GM12878 (cell line): ENCODE results near the gene NEU4. TPM values are rescaled to one million over a fixed set of nuclear protein-coding genes. Genes with fewer than 3 reads are reported as not detected.

ENCODE experiments used
- CBFB ChIP-seq: IDR thresholded peaks from 2 replicates; pipeline ENCODE4 v1.6.1; 2016; ENCODE audit warnings: antibody characterized with exemption, low read depth
- CEBPB ChIP-seq, 2 experiments: fragments of 150-350 bp in 1 of 2; IDR thresholded peaks; 2 replicates each; pipeline ENCODE4 v1.6.1; 2012 to 2014; ENCODE audit warnings: low read depth in 2 of 2, low read length in 2 of 2, borderline replicate concordance in 1 of 2, inconsistent platforms in 1 of 2
- CHD1 ChIP-seq: IDR thresholded peaks from 2 replicates; pipeline ENCODE4 v1.6.1; 2012; ENCODE audit warnings: low read depth, low read length, improper control_type of control experiment
- CHD2 ChIP-seq: IDR thresholded peaks from 2 replicates; pipeline ENCODE4 v1.6.1; 2011; ENCODE audit warnings: low read depth, low read length, improper control_type of control experiment, borderline replicate concordance
- EED ChIP-seq: sonication (generic); IDR thresholded peaks from 2 replicates; pipeline ENCODE4 v1.6.1; 2016; ENCODE audit warnings: antibody characterized with exemption, low read depth
- ESRRA ChIP-seq: IDR thresholded peaks from 2 replicates; pipeline ENCODE4 v1.6.1; 2012; ENCODE audit warnings: mild to moderate bottlenecking, low read length, improper control_type of control experiment
- GABPA ChIP-seq: IDR thresholded peaks from 2 replicates; pipeline ENCODE4 v1.6.1; 2014; ENCODE audit warnings: antibody characterized with exemption, low read depth, mild to moderate bottlenecking, inconsistent platforms
- JUNB ChIP-seq: IDR thresholded peaks from 2 replicates; pipeline ENCODE4 v1.6.1; 2016; ENCODE audit warnings: antibody characterized with exemption, mild to moderate bottlenecking
- JUND ChIP-seq: IDR thresholded peaks from 2 replicates; pipeline ENCODE4 v1.6.1; 2012; ENCODE audit warnings: low read depth, mild to moderate bottlenecking, low read length, improper control_type of control experiment, moderate library complexity
- KDM1A ChIP-seq: fragments of 200-600 bp; sonication (generic); IDR thresholded peaks from 2 replicates; pipeline ENCODE4 v1.6.1; 2016; ENCODE audit warnings: borderline replicate concordance
- MEF2B ChIP-seq: fragments of 450-650 bp; IDR thresholded peaks from 2 replicates; pipeline ENCODE4 v1.6.1; 2018; ENCODE audit warnings: mild to moderate bottlenecking, moderate library complexity; ENCODE audit not compliant: partially characterized antibody, poor library complexity, severe bottlenecking
- NFYA ChIP-seq: IDR thresholded peaks from 2 replicates; pipeline ENCODE4 v1.6.1; 2011; ENCODE audit warnings: low read depth, mild to moderate bottlenecking, low read length, improper control_type of control experiment, borderline replicate concordance
- NR2C1 ChIP-seq: fragments of 450-650 bp; IDR thresholded peaks from 2 replicates; pipeline ENCODE4 v1.6.1; 2017; ENCODE audit warnings: antibody characterized with exemption, mild to moderate bottlenecking, moderate library complexity
- POLR2A ChIP-seq: IDR thresholded peaks from 2 replicates; pipeline ENCODE4 v1.6.1; 2011; ENCODE audit warnings: low read depth, mild to moderate bottlenecking, low read length
- RB1 ChIP-seq: fragments of 450-650 bp; formaldehyde crosslinking; IDR thresholded peaks from 2 replicates; pipeline ENCODE4 v1.6.1; 2017; ENCODE audit warnings: mild to moderate bottlenecking, borderline replicate concordance
- SIX5 ChIP-seq: IDR thresholded peaks from 2 replicates; pipeline ENCODE4 v1.6.1; 2011; ENCODE audit warnings: mild to moderate bottlenecking, low read depth, low read length, moderate library complexity; ENCODE audit not compliant: severe bottlenecking
- SMAD1 ChIP-seq: fragments of 450-650 bp; IDR thresholded peaks from 2 replicates; pipeline ENCODE4 v1.6.1; 2018; ENCODE audit warnings: mild to moderate bottlenecking, low read depth; ENCODE audit not compliant: partially characterized antibody
- SP1 ChIP-seq: IDR thresholded peaks from one replicate; pipeline ENCODE4 v1.6.1; 2011; ENCODE audit warnings: low read depth, low read length
- SRF ChIP-seq, 2 experiments: IDR thresholded peaks; 2 replicates each; pipeline ENCODE4 v1.6.1; 2011; ENCODE audit warnings: low read depth in 2 of 2, low read length in 2 of 2, mild to moderate bottlenecking in 1 of 2, moderate library complexity in 1 of 2
- TCF12 ChIP-seq: IDR thresholded peaks from 2 replicates; pipeline ENCODE4 v1.6.1; 2011; ENCODE audit warnings: low read depth, mild to moderate bottlenecking, low read length
- ZBED1 ChIP-seq: IDR thresholded peaks from 2 replicates; pipeline ENCODE4 v1.6.1; 2016; ENCODE audit warnings: borderline replicate concordance
- ZNF207 ChIP-seq: fragments of 450-650 bp; IDR thresholded peaks from 2 replicates; pipeline ENCODE4 v1.6.1; 2014; ENCODE audit warnings: antibody characterized with exemption, mild to moderate bottlenecking, borderline replicate concordance
- ZNF24 ChIP-seq: fragments of 450-650 bp; IDR thresholded peaks from 2 replicates; pipeline ENCODE4 v1.6.1; 2017; ENCODE audit warnings: antibody characterized with exemption, mild to moderate bottlenecking
- ZNF274 ChIP-seq: IDR thresholded peaks from one replicate; pipeline ENCODE4 v1.8.0; 2011; ENCODE audit not compliant: insufficient read length, insufficient read depth
- ZNF622 ChIP-seq: fragments of 450-650 bp; IDR thresholded peaks from 2 replicates; pipeline ENCODE4 v1.6.1; 2017; ENCODE audit warnings: mild to moderate bottlenecking, inconsistent platforms
- polyA plus RNA-seq, 11 experiments: library from polyadenylated mRNA; depleted of rRNA in 4 of 11; unstranded in 6 of 11; stranded (reverse) in 5 of 11; fragments of >200 nt; fragmentation: Nextera tagmentation in 4 of 11; fragmentation: Illumina TruSeq in 1 of 11; extraction: Ambion mirVana in 4 of 11; extraction: Trizol in 1 of 11; gene quantifications; 1 replicate in 1 of 11; 2 replicates in 10 of 11; pipeline versions ENCODE4 v1.2.1 to v1.2.3, GENCODE V29; 2011 to 2016; ENCODE audit warnings: inconsistent platforms in 2 of 11, missing spikeins in 2 of 11, low read depth in 1 of 11
- total RNA-seq, 4 experiments: library from RNA; depleted of rRNA in 3 of 4; stranded (reverse); fragments of >200 nt in 3 of 4; fragmentation: Illumina TruSeq in 1 of 4; extraction: Trizol in 1 of 4; gene quantifications; 2 replicates each; pipeline versions ENCODE4 v1.2.1 to v1.2.3, GENCODE V29; 2013 to 2021
- TF ChIP-seq, protein P1 (sequence below): fragments of 150-350 bp; IDR thresholded peaks from 2 replicates; pipeline ENCODE4 v1.6.1; 2014; ENCODE audit warnings: mild to moderate bottlenecking, low read depth, low read length
- TF ChIP-seq, protein P2 (sequence below): IDR thresholded peaks from 2 replicates; pipeline ENCODE4 v1.6.1; 2011; ENCODE audit warnings: borderline replicate concordance, low read depth, mild to moderate bottlenecking, moderate library complexity, low read length; ENCODE audit not compliant: insufficient read depth, poor library complexity, severe bottlenecking
- TF ChIP-seq, protein P3 (sequence below): IDR thresholded peaks from 2 replicates; pipeline ENCODE4 v1.6.1; 2011; ENCODE audit warnings: mild to moderate bottlenecking, low read depth, low read length, moderate library complexity; ENCODE audit not compliant: insufficient replicate concordance
- TF ChIP-seq, protein P4 (sequence below): fragments of 450-650 bp; IDR thresholded peaks from 2 replicates; pipeline ENCODE4 v1.6.1; 2014; ENCODE audit warnings: mild to moderate bottlenecking

The NEU4 gene
- total and polyA plus RNA-seq, 10 of the 15 experiments (the other 5 are each of a cell fraction or from before 2014, with no cell fraction given), result 0.01 to 0.28 (median 0.14) TPM; not detected in 5

DNA sequence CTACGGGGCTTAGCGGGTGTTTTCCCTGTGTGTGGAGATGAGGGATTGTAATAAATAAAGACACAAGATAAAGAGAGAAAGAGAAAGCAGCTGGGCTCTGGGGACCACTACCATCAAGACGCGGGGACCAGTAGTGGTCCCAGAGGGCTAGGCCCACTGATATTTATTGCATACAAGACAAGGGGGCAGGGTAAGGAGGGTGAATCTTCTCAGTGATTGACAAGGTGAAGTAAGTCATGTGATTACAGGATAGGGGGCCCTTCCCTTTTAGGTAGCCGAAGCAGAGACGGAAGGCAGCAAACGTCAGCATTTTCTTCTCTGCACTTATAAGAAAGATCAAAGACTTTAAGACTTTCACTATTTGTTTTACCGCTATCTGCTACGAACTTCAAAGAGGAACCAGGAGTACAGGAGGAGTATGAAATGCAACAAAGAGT is 36.9 kb upstream of the NEU4 start (continued):
- TF ChIP-seq, protein P1, sequence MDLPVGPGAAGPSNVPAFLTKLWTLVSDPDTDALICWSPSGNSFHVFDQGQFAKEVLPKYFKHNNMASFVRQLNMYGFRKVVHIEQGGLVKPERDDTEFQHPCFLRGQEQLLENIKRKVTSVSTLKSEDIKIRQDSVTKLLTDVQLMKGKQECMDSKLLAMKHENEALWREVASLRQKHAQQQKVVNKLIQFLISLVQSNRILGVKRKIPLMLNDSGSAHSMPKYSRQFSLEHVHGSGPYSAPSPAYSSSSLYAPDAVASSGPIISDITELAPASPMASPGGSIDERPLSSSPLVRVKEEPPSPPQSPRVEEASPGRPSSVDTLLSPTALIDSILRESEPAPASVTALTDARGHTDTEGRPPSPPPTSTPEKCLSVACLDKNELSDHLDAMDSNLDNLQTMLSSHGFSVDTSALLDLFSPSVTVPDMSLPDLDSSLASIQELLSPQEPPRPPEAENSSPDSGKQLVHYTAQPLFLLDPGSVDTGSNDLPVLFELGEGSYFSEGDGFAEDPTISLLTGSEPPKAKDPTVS, result no peak
- TF ChIP-seq CHD1 (no peak), ZBED1 (no peak), JUND (no peak), NFYA (no peak), EED (no peak), CEBPB (IDR thresholded peaks at IDR 0.05; ENCODE audit: borderline replicate concordance in 1 of 2, low read depth in 2 of 2, low read length in 2 of 2) (no peak), RB1 (no peak), CBFB (no peak), MEF2B (no peak), ZNF24 (no peak), ZNF622 (no peak), SP1 (no peak), JUNB (peak; percentile 59), ESRRA (no peak), GABPA (no peak), ZNF274 (no peak), KDM1A (no peak), ZNF207 (no peak), CHD2 (no peak), NR2C1 (no peak), POLR2A (no peak; the same call in 1 of the 2 replicates), SMAD1 (no peak), SIX5 (no peak), TCF12 (no peak), SRF (IDR thresholded peaks at IDR 0.05; ENCODE audit: low read depth in 2 of 2, low read length in 2 of 2) (peak in 1 of 2 experiments; percentile 72; a peak in 1 of 4 replicates)
- TF ChIP-seq, protein P2, sequence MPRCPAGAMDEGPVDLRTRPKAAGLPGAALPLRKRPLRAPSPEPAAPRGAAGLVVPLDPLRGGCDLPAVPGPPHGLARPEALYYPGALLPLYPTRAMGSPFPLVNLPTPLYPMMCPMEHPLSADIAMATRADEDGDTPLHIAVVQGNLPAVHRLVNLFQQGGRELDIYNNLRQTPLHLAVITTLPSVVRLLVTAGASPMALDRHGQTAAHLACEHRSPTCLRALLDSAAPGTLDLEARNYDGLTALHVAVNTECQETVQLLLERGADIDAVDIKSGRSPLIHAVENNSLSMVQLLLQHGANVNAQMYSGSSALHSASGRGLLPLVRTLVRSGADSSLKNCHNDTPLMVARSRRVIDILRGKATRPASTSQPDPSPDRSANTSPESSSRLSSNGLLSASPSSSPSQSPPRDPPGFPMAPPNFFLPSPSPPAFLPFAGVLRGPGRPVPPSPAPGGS, result no peak
- TF ChIP-seq, protein P3, sequence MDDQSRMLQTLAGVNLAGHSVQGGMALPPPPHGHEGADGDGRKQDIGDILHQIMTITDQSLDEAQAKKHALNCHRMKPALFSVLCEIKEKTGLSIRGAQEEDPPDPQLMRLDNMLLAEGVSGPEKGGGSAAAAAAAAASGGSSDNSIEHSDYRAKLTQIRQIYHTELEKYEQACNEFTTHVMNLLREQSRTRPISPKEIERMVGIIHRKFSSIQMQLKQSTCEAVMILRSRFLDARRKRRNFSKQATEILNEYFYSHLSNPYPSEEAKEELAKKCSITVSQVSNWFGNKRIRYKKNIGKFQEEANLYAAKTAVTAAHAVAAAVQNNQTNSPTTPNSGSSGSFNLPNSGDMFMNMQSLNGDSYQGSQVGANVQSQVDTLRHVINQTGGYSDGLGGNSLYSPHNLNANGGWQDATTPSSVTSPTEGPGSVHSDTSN, result peak; percentile 83
- TF ChIP-seq, protein P4, sequence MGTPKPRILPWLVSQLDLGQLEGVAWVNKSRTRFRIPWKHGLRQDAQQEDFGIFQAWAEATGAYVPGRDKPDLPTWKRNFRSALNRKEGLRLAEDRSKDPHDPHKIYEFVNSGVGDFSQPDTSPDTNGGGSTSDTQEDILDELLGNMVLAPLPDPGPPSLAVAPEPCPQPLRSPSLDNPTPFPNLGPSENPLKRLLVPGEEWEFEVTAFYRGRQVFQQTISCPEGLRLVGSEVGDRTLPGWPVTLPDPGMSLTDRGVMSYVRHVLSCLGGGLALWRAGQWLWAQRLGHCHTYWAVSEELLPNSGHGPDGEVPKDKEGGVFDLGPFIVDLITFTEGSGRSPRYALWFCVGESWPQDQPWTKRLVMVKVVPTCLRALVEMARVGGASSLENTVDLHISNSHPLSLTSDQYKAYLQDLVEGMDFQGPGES, result no peak
